Mammary microvascular endothelial cell (primary cell): ENCODE measurements around the gene CCNB3. TPM values are rescaled to one million over a fixed set of nuclear protein-coding genes. Genes with fewer than 3 reads are reported as not detected.

ENCODE experiments used
- total RNA-seq: library from RNA; depleted of rRNA; stranded (reverse); fragments of >200 nt; gene quantifications from 2 replicates; pipeline ENCODE4 v1.2.3, GENCODE V29; 2015

CCNB3 gene
- total RNA-seq, result 0.10 and 0.20 TPM in 2 replicates

GRCh38 chrX:50204364-50204899 lies at the start of gene CCNB3:
Gene CCNB3 (plus strand): TSS chrX:50204765. CDS start chrX:50285164, 80,399 bp downstream.

GRCh38 chrX:50200907-50201306 lies 3.7 kb upstream of the CCNB3 start, which contains the start of gene AKAP4:
Gene AKAP4 (minus strand): TSS chrX:50201007. CDS start chrX:50200889, 118 bp downstream.

Other genes with a start within 250 kb of the CCNB3 start
- gene AKAP4, start 3.8 kb upstream of the CCNB3 start, total RNA-seq, result not detected in 2 replicates